ENCODE measurements around the gene ABCG8.
"Not testable (repeated sequence)": the region's sequence is repeated elsewhere in the genome, so short reads cannot be mapped to it uniquely, and the experiment has no call there.

ABCG8 gene

DNA sequence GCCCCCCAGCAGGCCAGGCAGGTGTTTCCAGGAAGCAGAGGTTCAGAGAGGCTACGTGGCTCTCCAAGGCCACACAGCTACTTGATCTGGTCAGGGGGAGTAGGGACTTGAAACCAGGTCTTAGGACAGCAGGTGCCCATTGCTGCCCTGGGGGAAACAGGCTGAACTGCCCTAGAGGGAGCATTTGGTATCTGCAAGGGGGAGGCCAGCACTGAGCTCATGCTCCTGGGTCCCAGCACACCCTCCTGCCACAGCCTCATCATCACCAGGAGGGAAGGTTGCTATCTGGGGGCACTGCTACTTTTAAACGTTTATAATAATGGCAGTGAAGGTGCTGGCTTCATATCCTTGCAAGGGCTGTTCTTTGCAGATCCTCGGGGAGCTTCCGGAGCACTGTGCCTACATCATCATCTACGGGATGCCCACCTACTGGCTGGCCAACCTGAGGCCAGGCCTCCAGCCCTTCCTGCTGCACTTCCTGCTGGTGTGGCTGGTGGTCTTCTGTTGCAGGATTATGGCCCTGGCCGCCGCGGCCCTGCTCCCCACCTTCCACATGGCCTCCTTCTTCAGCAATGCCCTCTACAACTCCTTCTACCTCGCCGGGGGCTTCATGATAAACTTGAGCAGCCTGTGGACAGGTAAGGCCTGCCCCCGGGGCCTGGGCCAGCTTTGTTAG lies 36.1 kb downstream of the ABCG8 start:
- no peak for DNase-seq

DNA sequence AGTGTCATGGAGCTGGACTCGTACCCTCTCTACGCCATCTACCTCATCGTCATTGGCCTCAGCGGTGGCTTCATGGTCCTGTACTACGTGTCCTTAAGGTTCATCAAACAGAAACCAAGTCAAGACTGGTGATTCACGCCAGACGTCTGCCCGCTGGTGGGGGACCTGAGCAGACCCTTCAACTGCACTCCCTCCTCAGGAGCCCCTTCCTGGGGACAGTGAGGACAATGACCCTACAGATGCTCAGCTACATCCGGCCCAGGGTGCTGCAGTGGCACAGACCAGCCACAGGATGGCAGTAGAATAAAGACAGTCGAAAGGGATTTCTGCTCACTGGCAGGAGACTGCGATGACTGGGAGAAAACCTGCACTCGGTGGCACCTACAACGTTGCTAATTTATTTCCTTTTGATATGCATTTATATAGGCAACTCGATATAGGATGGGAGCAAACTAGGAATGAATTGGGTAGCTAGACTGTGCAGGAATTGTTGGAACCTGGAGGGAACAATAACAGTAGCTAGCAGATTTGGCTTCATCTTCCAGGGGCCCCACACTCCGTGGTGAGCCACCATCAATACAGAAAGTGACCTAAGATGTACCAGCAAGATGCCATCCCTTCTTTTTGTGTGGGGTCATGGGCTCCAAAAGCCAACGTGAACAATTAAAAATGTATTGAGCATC lies 39.2 kb downstream of the ABCG8 start:
- DNase-seq: peak; percentile 25 to 48

DNA sequence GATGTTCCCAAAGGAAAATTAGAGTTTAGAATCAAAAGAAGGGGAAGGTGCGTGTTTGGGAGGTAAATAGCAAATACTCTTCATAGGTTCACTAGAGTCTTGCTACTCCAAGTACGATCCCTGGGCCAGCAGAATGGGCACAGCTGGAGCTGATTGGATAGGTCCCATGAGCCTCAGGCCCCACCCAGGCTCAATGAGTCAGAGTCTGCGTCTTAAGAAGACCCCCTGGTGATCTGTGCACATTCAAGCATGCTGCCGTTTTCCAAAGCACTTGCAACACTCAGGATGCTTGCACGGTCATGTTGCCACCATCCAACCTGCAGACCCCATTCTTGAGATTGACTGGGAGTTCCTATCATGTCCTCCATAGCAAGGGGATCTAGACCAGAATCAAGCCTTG lies 40.5 kb downstream of the ABCG8 start:
- DNase-seq: no peak

DNA sequence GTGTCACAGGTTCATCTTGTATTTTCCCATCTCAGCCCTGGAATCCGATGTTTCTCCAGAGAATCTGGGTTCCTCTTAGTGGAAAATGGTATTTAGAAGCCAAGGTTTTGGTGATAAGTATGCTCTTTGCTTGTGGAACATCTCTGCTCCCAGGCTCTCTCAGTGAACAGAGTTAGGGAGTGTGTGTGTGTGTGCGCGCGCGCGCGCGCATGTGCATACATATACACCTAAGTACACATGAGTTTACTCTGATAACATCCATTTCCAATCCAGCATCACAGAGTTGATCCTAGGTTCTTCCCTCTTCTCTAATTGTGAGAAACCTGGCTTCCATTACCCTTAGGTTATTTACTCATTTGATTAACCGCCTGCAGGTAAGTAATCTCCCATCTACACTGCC lies 41.7 kb downstream of the ABCG8 start:
- DNase-seq: no peak

DNA sequence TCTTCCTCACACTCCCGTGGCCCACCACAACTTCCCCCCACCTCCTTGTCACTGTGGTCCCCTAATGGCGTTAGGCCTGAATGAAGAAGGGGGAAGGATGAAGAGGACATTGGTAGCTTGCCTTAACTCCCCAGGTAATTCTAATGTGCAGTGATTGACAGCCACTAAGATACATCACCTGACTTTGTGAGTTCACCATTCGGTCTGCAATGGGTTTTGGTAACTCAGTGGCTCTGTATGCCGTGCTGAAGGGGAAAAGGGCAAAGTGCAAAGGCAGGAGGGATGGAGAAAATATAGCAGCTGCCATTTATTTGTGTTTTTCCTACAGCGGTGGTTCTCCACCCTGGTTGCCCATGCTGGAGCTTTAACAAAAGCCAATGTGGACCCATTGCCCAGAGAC lies 42.2 kb downstream of the ABCG8 start:
- DNase-seq: no peak

DNA sequence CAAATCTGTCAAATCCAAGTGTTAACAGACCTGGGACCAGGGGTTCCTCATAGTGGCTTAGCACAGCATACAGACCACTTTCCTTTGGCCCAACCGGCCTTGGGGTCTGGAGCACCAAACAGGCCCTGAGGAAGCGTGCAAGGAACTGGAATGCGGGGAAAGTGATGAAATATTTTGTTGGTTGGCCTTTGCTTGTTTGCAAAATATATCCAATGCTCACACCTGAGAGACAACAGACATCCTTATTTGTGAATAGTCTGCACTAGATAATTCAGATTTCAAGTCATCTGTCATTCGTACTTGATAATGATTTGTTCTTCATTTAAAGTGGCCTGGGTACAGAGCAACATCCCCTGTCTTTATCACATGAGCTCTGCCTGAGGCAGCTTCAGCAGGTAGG lies 43.5 kb downstream of the ABCG8 start:
- DNase-seq: no peak

DNA sequence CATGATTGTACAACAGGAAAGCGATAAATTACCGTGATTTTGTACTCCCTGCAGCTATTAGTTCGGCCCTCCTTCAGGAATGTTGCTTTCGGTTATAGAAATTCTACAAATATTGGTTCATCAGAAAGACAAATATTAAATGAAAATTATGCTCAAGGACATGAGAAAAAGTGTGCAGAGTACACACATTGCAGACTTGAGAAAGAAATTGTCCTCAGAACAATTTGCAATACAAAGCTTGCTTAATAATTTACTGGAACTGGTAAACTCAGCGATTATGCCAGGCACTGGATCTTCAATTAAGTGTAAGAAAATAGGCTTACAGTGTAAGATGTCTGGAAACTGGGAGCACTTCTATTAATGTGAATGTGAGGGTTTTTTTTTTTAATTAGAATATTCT lies 45.9 kb downstream of the ABCG8 start:
- DNase-seq: no peak

DNA sequence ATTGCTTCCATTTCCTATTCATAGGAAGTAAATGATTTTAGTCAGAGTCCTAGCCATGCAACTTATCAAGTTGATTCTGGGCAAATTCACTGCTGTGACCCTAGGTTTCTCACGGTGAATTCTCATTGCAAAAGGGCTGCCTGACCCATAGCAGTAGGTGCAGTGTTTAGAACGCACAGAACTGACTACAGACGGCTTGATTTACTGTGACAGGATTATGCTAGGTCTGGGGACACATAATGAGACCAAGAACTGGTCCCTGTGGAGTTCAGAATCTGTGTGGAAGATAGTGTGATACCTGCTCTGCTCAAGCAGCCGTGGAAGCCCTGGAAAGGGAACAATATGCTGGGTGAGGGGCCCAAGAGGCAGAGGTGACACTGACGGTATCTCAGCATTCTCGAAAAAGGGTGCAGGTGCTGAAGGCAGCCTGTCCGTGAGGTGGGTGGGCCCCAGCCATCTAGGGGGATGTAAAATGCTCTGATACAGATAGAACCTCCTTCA lies 46.4 kb downstream of the ABCG8 start:
- no peak for DNase-seq

DNA sequence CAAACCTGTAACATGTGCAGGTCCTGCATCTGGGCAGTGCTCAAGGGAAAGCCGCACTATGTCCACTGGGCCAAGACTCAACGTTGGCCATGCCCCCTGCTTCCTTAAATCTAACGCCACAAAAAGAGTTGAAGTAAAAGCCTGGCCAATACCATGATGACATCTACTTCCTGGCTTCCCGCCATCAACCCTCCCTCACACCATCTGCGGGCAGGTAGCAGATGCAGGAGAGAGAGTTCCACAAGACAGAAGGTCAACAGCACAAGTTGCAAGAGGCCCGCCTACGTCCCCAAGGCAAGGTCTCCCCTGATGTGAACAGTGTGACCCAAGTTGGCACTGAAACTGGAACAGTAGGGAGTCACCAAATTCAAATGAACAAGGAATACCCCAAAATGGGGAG lies 48.4 kb downstream of the ABCG8 start:
- DNase-seq: no peak

DNA sequence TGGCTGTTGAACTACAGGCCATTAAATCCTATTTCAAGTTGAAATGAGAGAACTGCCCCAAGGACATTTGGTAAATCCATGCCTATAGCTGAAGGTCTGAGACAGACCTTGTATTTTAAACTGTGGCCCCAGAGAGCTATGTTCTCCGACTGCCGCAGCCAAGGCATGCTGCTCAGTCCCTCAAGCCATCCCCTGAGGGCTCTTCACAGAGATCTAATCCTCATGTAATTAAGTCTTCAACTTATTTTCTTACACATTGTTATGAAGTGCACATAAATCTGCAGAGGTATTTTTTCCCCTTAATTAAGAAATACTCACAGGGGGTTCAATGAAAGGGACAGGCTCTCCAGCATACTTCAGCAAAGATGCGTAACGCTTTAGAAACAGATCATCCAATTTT lies 50.6 kb downstream of the ABCG8 start:
- no peak for DNase-seq

DNA sequence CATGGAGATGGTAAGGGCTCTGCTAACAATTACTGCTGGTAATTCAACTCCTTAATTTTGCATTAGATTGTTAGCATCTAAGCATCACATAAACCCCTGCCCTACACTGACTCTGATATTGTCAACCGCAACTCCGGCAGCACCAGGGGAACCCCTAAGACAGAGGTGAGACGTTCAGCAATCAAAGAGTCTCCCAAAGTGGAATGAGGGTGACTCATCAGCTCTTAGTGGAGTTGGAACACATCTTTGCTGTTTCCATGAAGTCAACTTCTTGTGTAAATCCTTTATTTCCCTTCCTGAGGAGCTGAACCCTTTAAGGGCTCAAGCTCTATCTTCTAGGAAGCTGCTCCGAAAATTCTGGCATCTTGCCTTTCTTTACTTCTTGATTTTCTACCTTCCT lies 52.1 kb downstream of the ABCG8 start:
- DNase-seq: no peak

DNA sequence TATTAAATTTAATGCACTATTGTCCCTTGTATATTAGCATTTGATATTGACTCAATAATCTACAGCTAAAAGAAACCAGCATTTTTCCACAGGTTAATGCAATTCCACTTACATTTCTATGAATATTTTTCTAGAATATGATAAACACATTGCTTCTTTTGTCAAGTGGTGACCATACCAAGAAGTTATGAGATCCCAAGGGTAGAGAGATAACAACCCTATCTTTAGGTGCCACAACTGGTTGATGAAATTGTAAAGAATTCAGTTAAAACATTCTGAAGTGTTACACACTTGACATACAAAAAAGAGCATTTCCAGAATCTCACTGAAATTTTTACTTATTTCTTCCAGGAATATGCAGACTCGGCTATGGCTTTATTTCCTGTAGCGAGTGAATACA lies 56.0 kb downstream of the ABCG8 start:
- no peak for DNase-seq

DNA sequence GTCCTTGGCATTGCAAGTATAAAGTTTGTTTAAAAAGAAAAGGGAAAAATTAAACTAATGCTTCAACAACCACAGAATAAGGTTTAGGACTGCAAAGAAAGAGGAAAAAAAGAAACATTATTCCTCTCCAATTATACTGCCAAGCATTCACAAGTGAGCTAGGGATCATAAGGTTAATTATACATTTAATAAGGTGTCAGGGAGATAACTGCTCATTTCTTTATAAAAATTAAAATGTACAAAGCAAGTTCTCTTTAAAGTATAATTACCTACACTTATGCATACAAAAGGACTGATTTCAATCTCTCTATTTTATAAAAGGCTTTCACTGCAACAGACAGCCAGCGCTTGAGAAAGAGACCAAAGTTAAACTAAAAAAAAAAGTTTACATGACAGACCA lies 58.1 kb downstream of the ABCG8 start:
- DNase-seq: no peak

DNA sequence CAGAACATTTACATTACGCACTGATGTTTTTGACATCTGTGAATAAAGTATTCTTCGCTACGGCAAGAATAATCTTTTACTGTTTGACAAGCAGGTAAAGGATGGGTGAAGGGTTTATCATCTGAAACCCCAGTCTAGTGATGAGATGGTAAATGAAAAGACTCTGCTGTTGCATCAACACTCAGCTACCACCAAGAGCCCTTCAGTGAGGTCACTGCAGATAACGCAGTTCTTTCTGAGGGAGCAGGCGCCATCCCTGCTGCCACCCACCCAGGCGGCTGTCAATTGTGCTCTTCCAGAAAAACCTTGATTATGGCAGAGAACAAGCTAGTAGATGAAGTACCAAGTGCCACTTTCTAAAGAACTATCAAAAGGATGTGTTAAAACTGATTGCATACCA lies 58.7 kb downstream of the ABCG8 start:
- DNase-seq: no peak

DNA sequence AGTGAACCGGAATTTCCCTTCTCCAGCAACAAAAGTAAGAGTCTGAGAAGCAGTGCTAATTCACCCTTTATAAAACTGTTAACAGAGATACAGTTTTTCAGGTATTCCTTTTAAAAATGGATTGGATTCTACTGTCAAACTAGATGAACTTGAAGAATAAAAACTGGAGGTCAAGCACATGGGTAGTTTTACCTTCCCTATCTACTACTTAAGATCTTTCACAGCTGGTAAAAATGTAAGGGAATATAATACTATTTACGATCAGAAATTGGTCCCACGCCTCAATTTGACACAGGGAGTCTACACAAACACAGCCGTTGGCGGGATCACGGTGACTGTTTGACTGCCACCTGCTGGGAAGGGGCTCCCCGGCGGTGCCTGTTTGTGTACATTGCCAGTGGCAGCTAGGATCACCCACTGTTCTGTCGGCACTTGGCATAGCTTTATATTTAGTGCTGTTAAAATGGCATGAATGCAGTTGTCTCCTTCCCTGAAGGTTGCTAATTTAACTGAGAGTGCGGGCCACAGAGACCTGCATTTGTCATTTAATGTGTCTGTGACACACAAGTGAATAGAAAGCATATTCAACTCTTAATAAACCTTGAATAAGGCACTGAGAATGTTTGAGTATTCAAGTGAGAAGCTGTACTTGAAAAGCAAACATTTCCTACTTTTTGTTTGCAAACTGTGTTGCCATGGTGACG lies 59.5 kb downstream of the ABCG8 start:
- no peak for DNase-seq

DNA sequence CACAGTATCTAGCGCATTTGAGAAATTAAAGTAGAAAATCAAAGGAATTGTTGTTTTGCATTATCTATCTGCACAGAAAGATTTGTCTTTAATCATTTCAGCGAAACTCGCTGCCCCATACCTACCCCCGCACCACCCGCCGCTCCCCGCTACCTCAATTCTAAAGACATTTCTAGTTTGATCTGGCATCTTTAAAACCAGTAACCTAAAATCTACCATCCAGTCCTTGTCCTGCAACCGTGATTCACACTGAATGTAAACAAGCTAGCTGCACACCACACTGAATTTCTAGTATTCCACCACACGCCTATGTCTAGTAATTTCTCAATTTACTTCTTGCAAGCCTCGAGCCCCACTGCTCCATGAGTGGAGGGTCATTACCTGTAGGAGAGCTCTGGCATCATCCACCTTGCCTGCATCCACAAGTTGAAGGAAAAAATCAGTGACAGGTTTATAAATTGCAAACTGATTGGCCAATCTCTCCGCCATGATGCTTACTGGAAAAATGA lies 60.1 kb downstream of the ABCG8 start:
- DNase-seq: no peak

DNA sequence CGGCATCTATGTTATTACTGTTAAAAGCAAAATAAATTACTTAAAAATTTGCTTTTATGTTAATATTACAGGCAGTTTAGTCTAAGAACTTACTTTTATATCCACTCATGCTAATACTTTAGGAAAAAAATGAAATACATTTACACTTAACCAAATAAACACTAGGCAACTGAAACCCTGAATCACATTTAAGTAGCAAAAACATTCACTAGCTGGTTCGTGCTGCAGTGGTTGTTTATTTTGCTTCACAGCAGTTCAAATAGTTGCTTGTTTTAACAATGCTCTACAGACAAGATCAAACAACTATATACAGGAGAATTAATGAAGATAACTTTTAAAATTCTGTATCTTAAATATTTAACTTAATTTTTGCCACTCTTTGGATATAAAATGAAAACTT lies 60.8 kb downstream of the ABCG8 start:
- no peak for DNase-seq

DNA sequence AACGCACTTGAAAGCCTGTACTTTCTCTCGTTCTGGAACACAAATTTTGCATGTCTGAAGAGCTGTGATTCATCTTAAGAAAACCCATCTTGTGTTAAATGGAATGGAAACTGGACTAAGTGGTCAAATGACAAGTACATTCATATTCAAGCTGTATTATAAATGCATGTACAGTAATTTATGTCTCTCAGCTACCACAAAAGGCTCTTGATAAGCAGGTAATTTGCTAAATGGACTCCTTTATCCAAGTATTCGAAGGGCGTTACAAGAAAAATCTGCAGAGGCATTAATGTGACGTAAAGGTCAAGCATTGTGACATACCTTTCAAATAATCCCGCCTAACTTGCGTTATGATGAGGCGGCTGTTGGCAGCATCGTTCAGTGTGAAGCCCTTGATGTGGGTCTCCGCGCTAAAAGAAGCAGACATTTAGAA lies 66.6 kb downstream of the ABCG8 start:
- DNase-seq: no peak

DNA sequence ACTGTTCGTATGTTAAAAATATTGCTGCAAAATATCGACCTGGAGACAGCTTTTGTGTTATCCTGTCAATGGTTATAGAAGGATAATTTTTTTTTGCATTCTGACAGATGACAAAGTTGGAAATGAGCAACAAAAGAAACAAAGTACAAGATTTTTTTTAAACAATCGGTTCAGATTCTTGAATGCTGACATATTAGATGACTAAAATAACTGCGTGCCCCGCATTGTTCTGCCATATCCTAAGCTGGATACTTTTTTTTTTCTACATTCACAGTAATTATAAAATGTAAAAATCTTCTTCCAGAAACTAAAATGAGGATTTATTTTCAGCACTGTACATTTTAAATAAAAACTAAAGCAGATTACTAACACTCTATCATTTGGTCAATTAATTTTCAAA lies 67.1 kb downstream of the ABCG8 start:
- no peak for DNase-seq

DNA sequence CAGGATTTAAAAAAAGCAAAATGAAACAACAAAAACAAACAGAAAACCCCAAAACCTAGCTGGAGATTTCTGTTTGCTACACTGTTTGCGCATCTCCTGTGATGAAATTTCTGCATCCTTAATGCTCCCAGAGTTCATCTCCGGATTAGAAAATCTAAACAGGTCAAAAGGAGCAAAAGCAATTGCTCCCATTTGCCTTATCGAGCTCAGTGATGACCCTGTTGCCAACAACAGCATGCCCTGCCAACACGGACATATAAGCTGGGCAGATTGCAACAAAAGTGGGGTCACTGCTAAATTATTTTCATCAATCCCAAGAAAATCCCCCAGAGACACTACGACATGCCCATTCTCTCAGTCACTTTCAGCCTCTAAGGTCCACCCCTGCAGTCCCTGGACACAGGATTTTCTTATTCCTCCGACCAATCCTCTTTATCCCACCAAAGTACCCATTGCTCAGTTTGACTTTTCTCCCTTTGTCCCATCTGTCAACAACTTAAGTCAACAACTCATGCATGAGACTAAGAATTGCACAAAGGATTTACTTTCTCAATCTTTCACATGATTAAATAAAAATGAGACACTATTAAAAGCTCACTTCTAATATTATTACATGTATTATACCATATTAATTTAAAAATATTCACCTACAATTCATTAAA lies 67.8 kb downstream of the ABCG8 start:
- DNase-seq: no peak

DNA sequence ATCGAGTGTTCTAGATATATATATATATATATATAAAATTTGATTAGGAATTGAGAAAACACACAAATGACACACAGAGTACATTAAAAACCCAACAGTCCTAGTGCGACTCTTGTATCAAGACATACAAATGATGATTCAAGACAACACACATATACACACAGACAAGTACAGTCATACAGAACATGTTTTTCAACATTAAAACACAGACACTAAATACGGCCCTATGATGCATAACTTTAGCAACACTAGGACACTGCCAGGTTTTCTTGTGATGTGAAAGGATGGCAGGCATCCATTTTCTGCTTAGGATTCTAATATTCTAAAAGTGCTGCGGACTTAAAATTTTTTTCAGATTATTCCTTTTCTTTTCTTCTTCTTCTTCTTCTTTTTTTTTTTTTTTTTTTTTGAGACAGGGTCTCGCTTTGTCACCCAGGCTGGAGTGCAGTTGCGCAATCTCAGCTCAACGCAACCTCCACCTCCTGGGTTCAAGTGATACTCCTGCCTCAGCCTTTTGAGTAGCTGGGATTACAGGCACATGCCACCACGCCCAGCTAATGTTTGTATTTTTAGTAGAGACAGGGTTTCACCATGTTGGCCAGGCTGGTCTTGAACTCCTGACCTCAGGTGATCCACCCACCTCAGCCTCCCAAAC lies 72.5 kb downstream of the ABCG8 start:
- not testable (repeated sequence) for DNase-seq

DNA sequence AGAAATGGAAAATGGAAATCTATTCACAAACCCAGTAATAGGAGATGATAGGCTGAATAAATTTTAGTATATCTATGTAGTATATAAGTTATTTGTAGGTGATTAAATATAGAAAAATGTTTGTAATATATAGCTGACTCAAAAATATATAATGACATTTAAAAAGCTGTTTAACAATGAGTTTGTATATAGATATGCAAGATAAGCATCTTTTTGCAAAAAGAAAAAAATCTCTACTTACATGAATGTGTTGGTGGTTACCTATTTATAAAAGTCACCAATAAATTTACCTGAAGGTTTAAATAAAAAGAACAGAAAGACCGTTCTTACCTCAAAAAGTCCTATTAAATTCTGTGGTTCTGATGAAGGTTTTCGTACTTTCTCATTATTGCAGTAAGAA lies 85.7 kb downstream of the ABCG8 start:
- no peak for DNase-seq

DNA sequence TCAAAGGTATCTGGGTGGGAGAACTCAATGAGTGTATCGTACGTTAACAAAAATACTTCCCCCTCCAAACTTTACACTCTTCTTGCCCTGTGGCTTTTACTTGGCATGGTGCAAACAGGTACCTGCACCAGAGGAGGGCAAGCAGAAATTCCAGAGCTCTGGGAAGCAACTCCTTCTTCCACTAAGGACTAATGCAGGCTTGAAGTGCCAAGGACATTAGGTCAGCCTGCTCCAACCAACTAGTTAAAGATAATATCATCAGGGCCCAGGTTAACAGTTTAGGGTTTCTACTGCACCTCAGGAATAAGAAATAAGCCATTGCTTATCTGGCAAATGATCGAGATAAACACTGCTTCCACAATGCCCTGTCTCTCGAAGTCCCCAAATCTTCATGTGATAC lies 86.7 kb downstream of the ABCG8 start:
- DNase-seq: no peak

Measured in hippocampal formation (tissue), 2 donors.